NCI-H2196 (cell line): ENCODE results near the gene LCE7A.

Source experiments
- DNase-seq: peaks from one replicate; lab custom pipeline; 2025; ENCODE audit not compliant: unreplicated experiment; lab: John Stamatoyannopoulos, UW

The LCE7A gene

GRCh38 chr1:152859696-152860095 is at the start of gene LCE7A:
Gene LCE7A (plus strand): TSS chr1:152859996. CDS start chr1:152860698, 702 bp downstream.
- no peak for DNase-seq

- no peak for DNase-seq
Measured at GRCh38 chr1:152811050-152811449, 48.7 kb upstream of the LCE7A start.

GRCh38 chr1:152811671-152812070 is 48.1 kb upstream of the LCE7A start, which contains the start of gene LCE1B:
Gene LCE1B (plus strand): TSS chr1:152811971. CDS start chr1:152812447, 476 bp downstream.
- DNase-seq = no peak

- no peak for DNase-seq
Measured at GRCh38 chr1:152817309-152817708, 42.5 kb upstream of the LCE7A start.

GRCh38 chr1:152823294-152823693 is 36.5 kb upstream of the LCE7A start:
- DNase-seq = no peak

- DNase-seq = no peak
Measured at GRCh38 chr1:152824964-152825363, 34.8 kb upstream of the LCE7A start.

- no peak for DNase-seq
Measured at GRCh38 chr1:152827173-152827572, 32.6 kb upstream of the LCE7A start, which contains the start of gene LCE1A. Gene LCE1A (plus strand): TSS chr1:152827473. CDS start chr1:152827473, 0 bp downstream.

GRCh38 chr1:152836870-152837269 is 22.9 kb upstream of the LCE7A start:
- no peak for DNase-seq

GRCh38 chr1:152842556-152842955 is 17.2 kb upstream of the LCE7A start, which contains the start of gene LCE6A:
Gene LCE6A (plus strand): TSS chr1:152842856. CDS start chr1:152843521, 665 bp downstream.
- no peak for DNase-seq

GRCh38 chr1:152855661-152856060 is 4.1 kb upstream of the LCE7A start:
- no peak for DNase-seq

- DNase-seq = no peak
Measured at GRCh38 chr1:152858062-152858461, 1.7 kb upstream of the LCE7A start.

GRCh38 chr1:152860129-152860528 is 333 bp downstream of the LCE7A start:
- no peak for DNase-seq

GRCh38 chr1:152861374-152861773 is 1.6 kb downstream of the LCE7A start:
- DNase-seq = no peak

- DNase-seq = no peak
Measured at GRCh38 chr1:152864443-152864842, 4.6 kb downstream of the LCE7A start.

GRCh38 chr1:152866321-152866720 is 6.5 kb downstream of the LCE7A start:
- no peak for DNase-seq

- peak; percentile 72 for DNase-seq
Measured at GRCh38 chr1:152869808-152870419, 10.1 kb downstream of the LCE7A start.

GRCh38 chr1:152870831-152871730 is 11.3 kb downstream of the LCE7A start:
- no peak for DNase-seq

GRCh38 chr1:152871731-152872126 is 11.9 kb downstream of the LCE7A start:
- DNase-seq = no peak

- DNase-seq = no peak
Measured at GRCh38 chr1:152873495-152873894, 13.7 kb downstream of the LCE7A start.

GRCh38 chr1:152876827-152877226 is 17.0 kb downstream of the LCE7A start:
- no peak for DNase-seq

- no peak for DNase-seq
Measured at GRCh38 chr1:152878042-152878441, 18.2 kb downstream of the LCE7A start, which contains the start of gene SMCP. Gene SMCP (plus strand): TSS chr1:152878322. CDS start chr1:152884423, 6,101 bp downstream.
